ENCODE data around the gene IRS2.

DNA sequence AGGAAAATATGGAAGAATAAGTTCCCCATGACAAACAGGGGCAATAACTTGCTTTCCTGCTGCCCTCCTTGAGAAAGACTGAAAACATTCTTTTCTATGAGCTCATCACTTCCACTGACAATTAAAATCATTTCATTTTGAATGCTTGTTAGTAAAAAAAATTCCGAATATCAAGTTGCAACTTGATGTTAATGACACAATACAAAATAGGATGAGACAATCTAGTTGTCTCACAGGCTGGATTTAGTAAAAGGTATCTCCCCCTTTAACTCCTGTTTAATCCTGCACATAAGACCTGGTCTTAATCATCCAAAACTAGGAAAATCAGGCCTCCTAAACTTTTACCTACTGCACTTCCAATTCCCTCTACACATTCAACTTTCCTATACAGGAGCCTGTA is 24.7 kb downstream of the IRS2 start:
- TF ChIP-seq, protein P1, sequence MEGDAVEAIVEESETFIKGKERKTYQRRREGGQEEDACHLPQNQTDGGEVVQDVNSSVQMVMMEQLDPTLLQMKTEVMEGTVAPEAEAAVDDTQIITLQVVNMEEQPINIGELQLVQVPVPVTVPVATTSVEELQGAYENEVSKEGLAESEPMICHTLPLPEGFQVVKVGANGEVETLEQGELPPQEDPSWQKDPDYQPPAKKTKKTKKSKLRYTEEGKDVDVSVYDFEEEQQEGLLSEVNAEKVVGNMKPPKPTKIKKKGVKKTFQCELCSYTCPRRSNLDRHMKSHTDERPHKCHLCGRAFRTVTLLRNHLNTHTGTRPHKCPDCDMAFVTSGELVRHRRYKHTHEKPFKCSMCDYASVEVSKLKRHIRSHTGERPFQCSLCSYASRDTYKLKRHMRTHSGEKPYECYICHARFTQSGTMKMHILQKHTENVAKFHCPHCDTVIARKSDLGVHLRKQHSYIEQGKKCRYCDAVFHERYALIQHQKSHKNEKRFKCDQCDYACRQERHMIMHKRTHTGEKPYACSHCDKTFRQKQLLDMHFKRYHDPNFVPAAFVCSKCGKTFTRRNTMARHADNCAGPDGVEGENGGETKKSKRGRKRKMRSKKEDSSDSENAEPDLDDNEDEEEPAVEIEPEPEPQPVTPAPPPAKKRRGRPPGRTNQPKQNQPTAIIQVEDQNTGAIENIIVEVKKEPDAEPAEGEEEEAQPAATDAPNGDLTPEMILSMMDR (optimal IDR thresholded peaks at IDR 0.05 in 1 of 3, IDR thresholded peaks at IDR 0.05 in 1 of 3, conservative IDR thresholded peaks at IDR 0.05 in 1 of 3; ENCODE audit: extremely low read depth in 1 of 3, insufficient read depth in 2 of 3, low read length in 3 of 3): no peak
- TF ChIP-seq EZH2 (IDR thresholded peaks at IDR 0.05; ENCODE audit: low read length): no peak
